A673 (cell line): Measurements from ENCODE around the gene SDK1.

ENCODE experiments used
- CTCF ChIP-seq: fragments of 300-800, 200-600 bp; sonication (generic); conservative IDR thresholded peaks from 2 replicates; pipeline ENCODE4 v1.5.1; 2017; ENCODE audit warnings: low read depth, mild to moderate bottlenecking, antibody characterized with exemption, low read length, moderate library complexity, mixed read lengths
- EZH2 ChIP-seq: fragments of 200-600 bp; sonication (generic); IDR thresholded peaks from 2 replicates; pipeline ENCODE4 v1.6.1; 2017; ENCODE audit warnings: borderline replicate concordance, low read depth, mild to moderate bottlenecking, mixed read lengths, antibody characterized with exemption, low read length; ENCODE audit not compliant: poor library complexity, severe bottlenecking

- TF ChIP-seq CTCF (no peak), EZH2 (no peak)
Observed at GRCh38 chr7:3942816-3943745, 642.0 kb downstream of the SDK1 start.
